CD4-positive, alpha-beta T cell treated with Interleukin-17A for 4 hours (primary cell): ENCODE measurements around the gene SGSM1.

Source experiments
- DNase-seq: peaks from one replicate; pipeline ENCODE4 v3.0.0-alpha.2; 2020; ENCODE audit warnings: mixed read lengths

SGSM1 gene

GRCh38 chr22:24843048-24843447 is 37.0 kb downstream of the SGSM1 start:
- no peak for DNase-seq

- DNase-seq, result no peak
Measured at GRCh38 chr22:24845041-24845898, 39.3 kb downstream of the SGSM1 start.

GRCh38 chr22:24847490-24847889 is 41.5 kb downstream of the SGSM1 start:
- DNase-seq, result no peak

- DNase-seq, result no peak
Measured at GRCh38 chr22:24848559-24849168, 42.7 kb downstream of the SGSM1 start.

GRCh38 chr22:24855794-24856193 is 49.8 kb downstream of the SGSM1 start:
- DNase-seq, result no peak

GRCh38 chr22:24857576-24857975 is 51.6 kb downstream of the SGSM1 start:
- no peak for DNase-seq

- no peak for DNase-seq
Measured at GRCh38 chr22:24859587-24859986, 53.6 kb downstream of the SGSM1 start.

- DNase-seq, result no peak
Measured at GRCh38 chr22:24865508-24865907, 59.5 kb downstream of the SGSM1 start.

- no peak for DNase-seq
Measured at GRCh38 chr22:24867323-24868022, 61.5 kb downstream of the SGSM1 start.

- no peak for DNase-seq
Measured at GRCh38 chr22:24868979-24869378, 63.0 kb downstream of the SGSM1 start.

- no peak for DNase-seq
Measured at GRCh38 chr22:24871611-24872205, 65.7 kb downstream of the SGSM1 start.

- no peak for DNase-seq
Measured at GRCh38 chr22:24873226-24873625, 67.2 kb downstream of the SGSM1 start.

- DNase-seq, result peak; percentile 7
Measured at GRCh38 chr22:24875862-24876506, 70.0 kb downstream of the SGSM1 start.

- no peak for DNase-seq
Measured at GRCh38 chr22:24876700-24877099, 70.7 kb downstream of the SGSM1 start.

GRCh38 chr22:24878969-24879368 is 73.0 kb downstream of the SGSM1 start:
- DNase-seq, result no peak

- DNase-seq, result no peak
Measured at GRCh38 chr22:24883432-24883831, 77.4 kb downstream of the SGSM1 start.

- DNase-seq, result no peak
Measured at GRCh38 chr22:24887260-24887659, 81.2 kb downstream of the SGSM1 start.

- no peak for DNase-seq
Measured at GRCh38 chr22:24893341-24894070, 87.5 kb downstream of the SGSM1 start.

GRCh38 chr22:24894220-24894975 is 88.4 kb downstream of the SGSM1 start:
- no peak for DNase-seq

GRCh38 chr22:24894998-24895397 is 89.0 kb downstream of the SGSM1 start:
- DNase-seq, result no peak

- DNase-seq, result no peak
Measured at GRCh38 chr22:24901448-24901847, 95.4 kb downstream of the SGSM1 start.
